CD14-positive monocyte (primary cell): ENCODE results near the gene EVC. TPM values are rescaled to one million over a fixed set of nuclear protein-coding genes. Genes with fewer than 3 reads are reported as not detected.

Experiments used
- DNase-seq, 3 donors: peaks; one replicate each; pipeline ENCODE4 v3.0.0-alpha.2; 2011 to 2022
- H2AFZ ChIP-seq: 2 replicates; pipeline ENCODE4 v1.6.0; 2012; ENCODE audit warnings: mild to moderate bottlenecking, low read depth, low read length, inconsistent platforms; ENCODE audit not compliant: insufficient read depth, poor library complexity, severe bottlenecking
- H3K27ac ChIP-seq, 2 donors: 1 replicate in 1 of 2; 2 replicates in 1 of 2; pipeline ENCODE4 v1.5.1; 2012 to 2013; ENCODE audit warnings: low read length in 2 of 2, control low read depth in 1 of 2, inconsistent platforms in 1 of 2, low read depth in 1 of 2, mild to moderate bottlenecking in 1 of 2
- H3K27me3 ChIP-seq, 2 donors: one replicate each; pipeline versions ENCODE4 v1.6.0 to v1.6.1; 2011 to 2013; ENCODE audit warnings: low read length in 2 of 2; ENCODE audit not compliant: control insufficient read depth in 2 of 2, insufficient read depth in 2 of 2
- H3K36me3 ChIP-seq, 2 donors: replicated peaks in 1 of 2; 1 replicate in 1 of 2; 2 replicates in 1 of 2; pipeline versions ENCODE4 v1.5.1 to v1.6.1; 2012 to 2013; ENCODE audit warnings: low read length in 2 of 2, control low read depth in 1 of 2, inconsistent platforms in 1 of 2, mild to moderate bottlenecking in 1 of 2; ENCODE audit not compliant: insufficient read depth in 2 of 2, control insufficient read depth in 1 of 2
- H3K4me1 ChIP-seq, 2 donors: 1 replicate in 1 of 2; 2 replicates in 1 of 2; pipeline versions ENCODE4 v1.5.1 to v1.6.1; 2012 to 2013; ENCODE audit warnings: low read length in 2 of 2, control low read depth in 1 of 2, inconsistent platforms in 1 of 2, mild to moderate bottlenecking in 1 of 2, moderate library complexity in 1 of 2; ENCODE audit not compliant: insufficient read depth in 2 of 2, control insufficient read depth in 1 of 2
- H3K4me2 ChIP-seq: replicated peaks from 2 replicates; pipeline ENCODE3; 2012; ENCODE audit warnings: low read length, moderate library complexity, mild to moderate bottlenecking; ENCODE audit not compliant: poor library complexity, severe bottlenecking; ENCODE audit errors: extremely low read depth
- H3K4me3 ChIP-seq, 3 experiments: fragments of 200-600 bp in 1 of 3; sonication (generic) in 1 of 3; replicated peaks in 1 of 3; 1 replicate in 2 of 3; 2 replicates in 1 of 3; pipeline ENCODE4 v1.5.1; 2011 to 2013; ENCODE audit warnings: low read length in 3 of 3, mild to moderate bottlenecking in 3 of 3, control low read depth in 2 of 3, low read depth in 2 of 3, inconsistent platforms in 1 of 3, moderate library complexity in 1 of 3
- H3K79me2 ChIP-seq: 2 replicates; pipeline ENCODE4 v1.6.0; 2012; ENCODE audit warnings: mild to moderate bottlenecking, control low read depth, inconsistent platforms, low read length, moderate library complexity; ENCODE audit not compliant: insufficient read depth
- H3K9ac ChIP-seq: 2 replicates; pipeline ENCODE4 v1.6.0; 2017; ENCODE audit warnings: low read length, mild to moderate bottlenecking; ENCODE audit not compliant: insufficient read depth, poor library complexity, severe bottlenecking
- H3K9me3 ChIP-seq, 2 donors: replicated peaks in 1 of 2; 1 replicate in 1 of 2; 2 replicates in 1 of 2; pipeline versions ENCODE4 v1.5.1 to v1.6.1; 2012 to 2013; ENCODE audit warnings: low read length in 2 of 2, control low read depth in 1 of 2; ENCODE audit not compliant: control insufficient read depth in 1 of 2, insufficient read depth in 1 of 2
- H4K20me1 ChIP-seq: 2 replicates; pipeline ENCODE4 v1.6.0; 2012; ENCODE audit warnings: mild to moderate bottlenecking, low read length, control low read depth, moderate library complexity; ENCODE audit not compliant: insufficient read depth
- H3K27ac Mint-ChIP-seq, 7 donors: one replicate each; pipeline ENCODE4 v1.8.0; 2020; ENCODE audit warnings: mild to moderate bottlenecking in 7 of 7, mixed read lengths in 7 of 7, moderate library complexity in 6 of 7, inconsistent platforms in 2 of 7
- H3K27me3 Mint-ChIP-seq, 3 donors: one replicate each; pipeline ENCODE4 v1.8.0; 2021 to 2022; ENCODE audit warnings: low read depth in 3 of 3, mild to moderate bottlenecking in 3 of 3, mixed read lengths in 3 of 3, moderate library complexity in 3 of 3, inconsistent platforms in 1 of 3
- H3K36me3 Mint-ChIP-seq, 2 donors: one replicate each; pipeline ENCODE4 v1.8.0; 2020; ENCODE audit warnings: mixed read lengths in 2 of 2, inconsistent platforms in 1 of 2, mild to moderate bottlenecking in 1 of 2
- H3K4me1 Mint-ChIP-seq: one replicate; pipeline ENCODE4 v1.8.0; 2020; ENCODE audit warnings: mild to moderate bottlenecking, mixed read lengths
- H3K4me3 Mint-ChIP-seq, 2 donors: one replicate each; pipeline ENCODE4 v1.8.0; 2020; ENCODE audit warnings: mild to moderate bottlenecking in 2 of 2, mixed read lengths in 2 of 2, moderate library complexity in 1 of 2
- H3K9me3 Mint-ChIP-seq, 7 donors: one replicate each; pipeline ENCODE4 v1.8.0; 2020 to 2022; ENCODE audit warnings: mixed read lengths in 7 of 7, mild to moderate bottlenecking in 6 of 7, moderate library complexity in 6 of 7, inconsistent platforms in 2 of 7
- WGBS: methylation state at CpG from one replicate; pipeline ENCODE4 v1.1.5; 2013; ENCODE audit warnings: missing lambda C conversion rate; ENCODE audit not compliant: insufficient coverage; 5-methylcytosine and 5-hydroxymethylcytosine counted together
- intact Hi-C, 2 donors: fragments of 100-400 bp; cut with micrococcal nuclease; formaldehyde crosslinking; loops; one replicate each; pipeline versions ENCODE4 v1.15.0 to v1.15.1; 2023
- polyA plus RNA-seq, 3 donors: library from polyadenylated mRNA; depleted of rRNA in 1 of 3; unstranded in 2 of 3; stranded (reverse) in 1 of 3; fragments of 300-500 nt in 2 of 3; fragments of >200 nt in 1 of 3; fragmentation: Illumina TruSeq in 2 of 3; gene quantifications; 1 replicate in 2 of 3; 2 replicates in 1 of 3; pipeline ENCODE4 v1.2.3, GENCODE V29; 2012 to 2021
- TF ChIP-seq, protein P1 (sequence below): fragments of 200-600 bp; IDR thresholded peaks from one replicate; pipeline ENCODE4 v1.8.0; 2022; ENCODE audit warnings: antibody characterized with exemption, mild to moderate bottlenecking

Gene EVC
- polyA plus RNA-seq, 3 donors: 0.36 TPM; not detected in 2

DNA sequence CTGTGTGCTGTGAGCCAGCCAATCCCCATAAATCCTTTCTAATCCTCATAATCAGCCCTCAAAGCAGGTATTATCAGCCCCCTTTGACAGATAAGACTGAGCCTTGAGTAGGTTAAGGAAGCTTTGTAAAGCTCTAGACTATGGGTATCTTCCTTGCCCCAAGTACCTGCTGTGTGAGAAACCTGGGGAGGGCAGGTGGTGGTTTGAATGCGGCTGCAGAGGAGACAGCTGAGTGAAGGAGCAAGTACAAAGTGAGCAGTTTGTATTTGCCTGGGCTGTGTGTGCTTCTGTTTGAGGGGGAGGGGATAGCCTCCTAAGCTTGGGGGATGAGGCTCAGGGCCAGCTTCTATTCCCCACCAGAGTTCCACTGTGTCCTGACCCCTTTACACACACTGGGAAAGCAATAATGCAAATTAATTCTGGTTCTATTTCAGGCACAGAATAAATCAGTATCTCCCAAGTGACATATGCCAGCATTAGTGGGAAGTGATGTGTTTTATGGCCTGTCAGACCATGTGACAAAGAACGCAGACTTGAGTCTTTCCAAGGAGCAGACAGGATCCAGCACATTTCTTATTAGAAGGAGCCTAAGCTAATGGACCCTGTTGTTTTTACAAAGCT is 63.5 kb downstream of the EVC start:
- WGBS: 56% methylated on average over 1 of the region's 2 CpGs
- H3K27me3 Mint-ChIP-seq: peaks cover 0 to 2% (median 0%) of the 10 kb centered on the region in 3 donors

DNA sequence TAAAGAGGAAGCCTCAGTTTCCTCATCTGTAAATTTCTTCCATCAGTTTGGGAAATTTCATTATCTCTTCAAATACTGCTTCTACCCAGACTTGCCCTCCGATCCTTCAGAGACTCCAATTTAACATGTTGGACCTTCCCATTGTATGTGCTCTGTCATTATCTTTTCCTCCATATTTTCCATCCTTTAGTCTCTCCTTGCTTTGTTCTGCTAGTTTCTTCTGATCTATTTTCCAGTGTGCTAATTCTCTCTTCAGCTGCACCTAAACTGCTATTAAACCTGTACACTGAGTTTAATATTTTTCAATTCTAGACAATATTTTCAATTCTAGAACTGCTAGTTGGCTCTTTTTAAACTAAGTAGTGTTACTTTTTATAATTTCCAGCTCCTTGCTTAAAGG is 65.5 kb downstream of the EVC start:
- H3K9me3 Mint-ChIP-seq: peaks cover 3 to 19% (median 7%) of the 10 kb centered on the region in 7 donors
- H3K4me1 Mint-ChIP-seq: no peaks in the 10 kb centered on the region
- Histone ChIP-seq H3K4me3 (no peak overlapping the region), H3K27me3 (no peaks in the 10 kb centered on the region), H3K9ac (no peak overlapping the region), H3K4me1 (no peaks in the 10 kb centered on the region), H3K36me3 (no peaks in the 10 kb centered on the region), H3K9me3 (peaks cover 4 to 15% of the 10 kb centered on the region in 2 donors), H3K79me2 (no peaks in the 10 kb centered on the region), H3K27ac (no peak overlapping the region), H4K20me1 (no peaks in the 10 kb centered on the region), H2AFZ (no peak overlapping the region), H3K4me2 (no peak overlapping the region)
- H3K27ac Mint-ChIP-seq: no peak overlapping the region
- H3K4me3 Mint-ChIP-seq: no peak overlapping the region
- H3K27me3 Mint-ChIP-seq: peaks cover 0 to 2% (median 2%) of the 10 kb centered on the region in 3 donors
- no peaks in the 10 kb centered on the region for H3K36me3 Mint-ChIP-seq
- intact Hi-C loops: no loop called here
- no peak for DNase-seq
- 100% methylated on average over 1 of the region's 1 CpG for WGBS
- TF ChIP-seq, protein P1, sequence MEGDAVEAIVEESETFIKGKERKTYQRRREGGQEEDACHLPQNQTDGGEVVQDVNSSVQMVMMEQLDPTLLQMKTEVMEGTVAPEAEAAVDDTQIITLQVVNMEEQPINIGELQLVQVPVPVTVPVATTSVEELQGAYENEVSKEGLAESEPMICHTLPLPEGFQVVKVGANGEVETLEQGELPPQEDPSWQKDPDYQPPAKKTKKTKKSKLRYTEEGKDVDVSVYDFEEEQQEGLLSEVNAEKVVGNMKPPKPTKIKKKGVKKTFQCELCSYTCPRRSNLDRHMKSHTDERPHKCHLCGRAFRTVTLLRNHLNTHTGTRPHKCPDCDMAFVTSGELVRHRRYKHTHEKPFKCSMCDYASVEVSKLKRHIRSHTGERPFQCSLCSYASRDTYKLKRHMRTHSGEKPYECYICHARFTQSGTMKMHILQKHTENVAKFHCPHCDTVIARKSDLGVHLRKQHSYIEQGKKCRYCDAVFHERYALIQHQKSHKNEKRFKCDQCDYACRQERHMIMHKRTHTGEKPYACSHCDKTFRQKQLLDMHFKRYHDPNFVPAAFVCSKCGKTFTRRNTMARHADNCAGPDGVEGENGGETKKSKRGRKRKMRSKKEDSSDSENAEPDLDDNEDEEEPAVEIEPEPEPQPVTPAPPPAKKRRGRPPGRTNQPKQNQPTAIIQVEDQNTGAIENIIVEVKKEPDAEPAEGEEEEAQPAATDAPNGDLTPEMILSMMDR: no peak

More for the DNA sequence above, 63.5 kb downstream of the EVC start:
- no peak for DNase-seq
- Histone ChIP-seq H3K36me3 (no peaks in the 10 kb centered on the region), H3K27me3 (no peaks in the 10 kb centered on the region), H4K20me1 (no peaks in the 10 kb centered on the region), H2AFZ (no peak overlapping the region), H3K4me1 (no peaks in the 10 kb centered on the region), H3K4me3 (no peak overlapping the region), H3K9ac (no peak overlapping the region), H3K27ac (no peak overlapping the region), H3K79me2 (no peaks in the 10 kb centered on the region), H3K4me2 (no peak overlapping the region), H3K9me3 (peaks cover 16 to 24% of the 10 kb centered on the region in 2 donors)
- Mint-ChIP-seq H3K9me3 (peaks cover 3 to 28% (median 14%) of the 10 kb centered on the region in 7 donors), H3K4me3 (no peak overlapping the region), H3K36me3 (no peaks in the 10 kb centered on the region), H3K4me1 (no peaks in the 10 kb centered on the region), H3K27ac (no peak overlapping the region)
- TF ChIP-seq, protein P1: no peak
- intact Hi-C loops: no loop called here
